Mesendoderm (in vitro differentiated cells): ENCODE data around the gene PHOX2A.

Experiments used
- DNase-seq: peaks from one replicate; pipeline ENCODE4 v3.0.0; 2013
- H2AK5ac ChIP-seq: 2 replicates; pipeline ENCODE4 v1.6.1; 2013; ENCODE audit warnings: low read length, inconsistent platforms
- H2BK120ac ChIP-seq: 2 replicates; pipeline ENCODE4 v1.6.1; 2013; ENCODE audit warnings: low read depth, mild to moderate bottlenecking, low read length, moderate library complexity, mixed read lengths
- H2BK15ac ChIP-seq: replicated peaks from 2 replicates; pipeline ENCODE4 v1.6.1; 2013; ENCODE audit warnings: low read depth, mild to moderate bottlenecking, moderate library complexity
- H2BK5ac ChIP-seq: 2 replicates; pipeline ENCODE4 v1.6.1; 2013; ENCODE audit warnings: low read length, inconsistent platforms
- H3K18ac ChIP-seq: 2 replicates; pipeline ENCODE4 v1.6.1; 2013; ENCODE audit warnings: mild to moderate bottlenecking, low read length, mixed read lengths
- H3K23ac ChIP-seq: one replicate; pipeline ENCODE4 v1.6.1; 2013; ENCODE audit warnings: low read length
- H3K27ac ChIP-seq: 2 replicates; pipeline ENCODE4 v1.5.1; 2013; ENCODE audit warnings: low read depth, mild to moderate bottlenecking, inconsistent platforms, low read length, moderate library complexity
- H3K27me3 ChIP-seq: 2 replicates; pipeline ENCODE4 v1.6.1; 2013; ENCODE audit warnings: low read length, control low read depth, mild to moderate bottlenecking, inconsistent platforms; ENCODE audit not compliant: insufficient read depth, poor library complexity
- H3K36me3 ChIP-seq: 2 replicates; pipeline ENCODE4 v1.6.1; 2013; ENCODE audit warnings: low read length, inconsistent platforms; ENCODE audit not compliant: control insufficient read depth, insufficient read depth
- H3K4ac ChIP-seq: one replicate; pipeline ENCODE4 v1.6.1; 2013; ENCODE audit warnings: low read depth, mild to moderate bottlenecking, low read length, moderate library complexity
- H3K4me1 ChIP-seq: 2 replicates; pipeline ENCODE4 v1.6.1; 2013; ENCODE audit warnings: low read depth, low read length, inconsistent platforms; ENCODE audit not compliant: control insufficient read depth
- H3K4me2 ChIP-seq: 2 replicates; pipeline ENCODE4 v1.6.1; 2013; ENCODE audit warnings: low read length
- H3K4me3 ChIP-seq: 2 replicates; pipeline ENCODE4 v1.5.1; 2013; ENCODE audit warnings: mild to moderate bottlenecking, low read length
- H3K56ac ChIP-seq: one replicate; pipeline ENCODE4 v1.6.1; 2013; ENCODE audit warnings: low read length
- H3K79me1 ChIP-seq: 2 replicates; pipeline ENCODE4 v1.6.1; 2013; ENCODE audit warnings: low read length, inconsistent platforms
- H3K79me2 ChIP-seq: 2 replicates; pipeline ENCODE4 v1.6.1; 2013; ENCODE audit warnings: mild to moderate bottlenecking, low read length; ENCODE audit not compliant: control insufficient read depth, insufficient read depth
- H3K9ac ChIP-seq: 2 replicates; pipeline ENCODE4 v1.6.1; 2013; ENCODE audit warnings: low read length, inconsistent platforms
- H4K5ac ChIP-seq: one replicate; pipeline ENCODE4 v1.6.1; 2013; ENCODE audit warnings: low read length
- H4K8ac ChIP-seq: one replicate; pipeline ENCODE4 v1.6.1; 2013; ENCODE audit warnings: low read depth, mild to moderate bottlenecking, control low read depth, low read length, moderate library complexity
- WGBS: extraction: QIAGEN DNeasy Blood & Tissue Kit; methylation state at CpG from one replicate; pipeline ENCODE4 v1.1.7; 2013; ENCODE audit warnings: low lambda C conversion rate, missing lambda C conversion rate; ENCODE audit not compliant: insufficient coverage; ENCODE audit errors: extremely low coverage; 5-methylcytosine and 5-hydroxymethylcytosine counted together

The PHOX2A gene

GRCh38 chr11:72241291-72241781 is 2.6 kb downstream of the PHOX2A start:
- Histone ChIP-seq H3K4me1 (peaks cover 12% of the 10 kb centered on the region), H3K4me2 (no peak overlapping the region), H3K27me3 (peaks cover 44% of the 10 kb centered on the region), H3K4ac (no peak overlapping the region), H4K8ac (no peak overlapping the region), H4K5ac (no peak overlapping the region), H3K79me1 (no peaks in the 10 kb centered on the region), H3K23ac (no peak overlapping the region), H3K79me2 (no peaks in the 10 kb centered on the region), H2AK5ac (no peak overlapping the region), H3K4me3 (no peak overlapping the region), H3K18ac (no peak overlapping the region), H3K9ac (no peak overlapping the region), H2BK120ac (no peak overlapping the region), H3K36me3 (no peaks in the 10 kb centered on the region), H3K56ac (no peak overlapping the region), H2BK15ac (no peak overlapping the region), H3K27ac (no peak overlapping the region), H2BK5ac (no peak overlapping the region)
- WGBS, result no CpG with 5 or more reads among the region's 20 CpGs
- DNase-seq, result no peak

- Histone ChIP-seq H3K27me3 (peaks cover 38% of the 10 kb centered on the region), H3K4me3 (no peak overlapping the region)
- WGBS, result no CpG with 5 or more reads among the region's 44 CpGs
These were observed 3.3 kb downstream of the PHOX2A start for GRCh38 chr11:72240461-72241290.

DNA sequence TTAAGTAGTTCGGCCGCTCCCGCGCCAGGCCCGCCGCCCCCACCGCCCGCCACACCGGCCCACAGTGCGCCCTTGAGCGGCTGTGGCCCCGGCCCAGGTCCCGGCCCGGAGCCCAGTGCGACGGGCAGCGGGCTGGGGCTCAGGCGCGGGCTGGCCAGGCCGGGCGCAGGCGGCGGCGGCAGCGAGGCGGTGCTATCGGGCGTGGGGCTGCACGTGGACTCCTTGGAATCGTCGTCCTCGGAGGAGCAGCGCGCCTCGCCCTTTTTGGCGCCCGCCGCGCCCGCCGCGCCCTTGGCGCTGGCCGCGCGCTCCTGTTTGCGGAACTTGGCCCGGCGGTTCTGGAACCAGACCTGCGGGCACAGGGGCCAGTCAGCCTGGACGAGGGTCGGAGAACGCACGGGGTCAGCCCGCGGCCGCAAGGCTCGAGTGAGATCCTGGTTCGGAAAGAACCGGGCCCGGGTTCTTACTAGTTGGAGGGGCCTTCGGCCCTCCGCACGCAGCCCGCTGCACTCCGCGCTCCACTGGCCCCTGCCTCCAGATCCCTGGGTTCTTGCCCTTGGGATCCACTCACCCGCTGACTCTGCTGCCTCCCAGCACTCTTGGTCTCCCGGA is 4.0 kb downstream of the PHOX2A start:
- WGBS, result no CpG with 5 or more reads among the region's 69 CpGs
- H3K4me3 ChIP-seq, result no peak overlapping the region
- H3K27me3 ChIP-seq, result peaks cover 32% of the 10 kb centered on the region

More at GRCh38 chr11:72240461-72241290, 3.3 kb downstream of the PHOX2A start:
- no peak overlapping the region for H2BK5ac ChIP-seq
- H3K9ac ChIP-seq, result peak overlapping the region; percentile 69
- H3K18ac ChIP-seq, result no peak overlapping the region
- H3K79me1 ChIP-seq, result no peaks in the 10 kb centered on the region
- H4K5ac ChIP-seq, result no peak overlapping the region
- no peak overlapping the region for H2BK120ac ChIP-seq
- H3K79me2 ChIP-seq, result no peaks in the 10 kb centered on the region
- peak overlapping the region; percentile 86 for H3K56ac ChIP-seq
- no peak overlapping the region for H3K4ac ChIP-seq
- H4K8ac ChIP-seq, result no peak overlapping the region
- peaks cover 12% of the 10 kb centered on the region for H3K4me1 ChIP-seq
- H2AK5ac ChIP-seq, result no peak overlapping the region
- peak; percentile 21 for DNase-seq
- no peak overlapping the region for H3K4me2 ChIP-seq
- no peaks in the 10 kb centered on the region for H3K36me3 ChIP-seq
- H2BK15ac ChIP-seq, result no peak overlapping the region
- H3K23ac ChIP-seq, result no peak overlapping the region
- no peak overlapping the region for H3K27ac ChIP-seq

GRCh38 chr11:72239313-72239848 is 4.6 kb downstream of the PHOX2A start:
- Histone ChIP-seq H2AK5ac (no peak overlapping the region), H3K79me1 (no peaks in the 10 kb centered on the region), H3K27me3 (peaks cover 32% of the 10 kb centered on the region), H3K4me1 (peaks cover 12% of the 10 kb centered on the region), H3K27ac (no peak overlapping the region), H4K5ac (no peak overlapping the region), H4K8ac (no peak overlapping the region), H2BK5ac (no peak overlapping the region), H2BK15ac (no peak overlapping the region), H3K36me3 (peaks cover 2% of the 10 kb centered on the region), H3K4me2 (peak overlapping the region; percentile 2), H3K4me3 (no peak overlapping the region), H3K9ac (peak overlapping the region; percentile 69), H3K23ac (no peak overlapping the region), H3K4ac (peak overlapping the region; percentile 64), H3K56ac (peak overlapping the region; percentile 86), H3K18ac (peak overlapping the region; percentile 81), H2BK120ac (no peak overlapping the region), H3K79me2 (no peaks in the 10 kb centered on the region)
- peak; percentile 78 for DNase-seq
- WGBS, result no CpG with 5 or more reads among the region's 25 CpGs

More for the DNA sequence above, 4.0 kb downstream of the PHOX2A start:
- peaks cover 2% of the 10 kb centered on the region for H3K36me3 ChIP-seq
- H3K4ac ChIP-seq, result peak overlapping the region; percentile 64
- H3K4me1 ChIP-seq, result peaks cover 12% of the 10 kb centered on the region
- peak overlapping the region; percentile 81 for H3K18ac ChIP-seq
- H3K79me2 ChIP-seq, result no peaks in the 10 kb centered on the region
- H3K4me2 ChIP-seq, result peak overlapping the region; percentile 38
- no peak overlapping the region for H2BK5ac ChIP-seq
- no peak overlapping the region for H2BK120ac ChIP-seq
- DNase-seq, result peak; percentile 18
- H3K79me1 ChIP-seq, result no peaks in the 10 kb centered on the region
- H3K9ac ChIP-seq, result peak overlapping the region; percentile 69
- H3K27ac ChIP-seq, result no peak overlapping the region
- H3K23ac ChIP-seq, result no peak overlapping the region
- no peak overlapping the region for H4K5ac ChIP-seq
- no peak overlapping the region for H2BK15ac ChIP-seq
- H2AK5ac ChIP-seq, result no peak overlapping the region
- H3K56ac ChIP-seq, result peak overlapping the region; percentile 86
- H4K8ac ChIP-seq, result peak overlapping the region; percentile 77

GRCh38 chr11:72238492-72239312 is 5.3 kb downstream of the PHOX2A start:
- Histone ChIP-seq H4K8ac (no peak overlapping the region), H3K4me3 (no peak overlapping the region), H3K18ac (no peak overlapping the region), H3K4me1 (peaks cover 12% of the 10 kb centered on the region), H3K9ac (peak overlapping the region; percentile 50), H3K4ac (no peak overlapping the region), H2AK5ac (no peak overlapping the region), H3K56ac (peak overlapping the region; percentile 74), H3K79me2 (no peaks in the 10 kb centered on the region), H3K27ac (no peak overlapping the region), H3K27me3 (peaks cover 32% of the 10 kb centered on the region), H4K5ac (no peak overlapping the region), H2BK5ac (no peak overlapping the region), H2BK120ac (no peak overlapping the region), H3K79me1 (no peaks in the 10 kb centered on the region), H2BK15ac (no peak overlapping the region), H3K23ac (no peak overlapping the region), H3K36me3 (peaks cover 3% of the 10 kb centered on the region), H3K4me2 (peak overlapping the region; percentile 55)
- peak; percentile 56 for DNase-seq
- WGBS, result no CpG with 5 or more reads among the region's 28 CpGs
